IMR-90 (cell line): ENCODE results near the gene CEBPB. TPM values are rescaled to one million over a fixed set of nuclear protein-coding genes. Genes with fewer than 3 reads are reported as not detected.

Source experiments
- ATAC-seq: fragments of 200-7000 bp; cut with Tn5 transposase; 2 replicates; pipeline ENCODE4 v1.9.1; 2020; ENCODE audit warnings: low read depth, mild to moderate bottlenecking, moderate library complexity
- BruUV-seq: library from RNA; stranded (reverse); fragments of 400-500 nt; replicated peaks from 2 replicates; lab custom pipeline; 2021; lab: Mats Ljungman, UMichigan
- CTCF ChIA-PET: fragments of 300-600 bp; formaldehyde crosslinking; extraction: SDS; loops from one replicate; lab custom pipeline; 2021; ENCODE audit warnings: antibody characterized with exemption; lab: Yijun Ruan, JAX
- POLR2A ChIA-PET: fragments of 300-600 bp; sonication (Branson Sonifier 250); formaldehyde crosslinking; loops from one replicate; lab custom pipeline; 2022; ENCODE audit warnings: antibody characterized with exemption; ENCODE audit not compliant: unreplicated experiment; lab: Charles Lee
- DNase-seq: peaks from one replicate; pipeline ENCODE4 v3.0.0; 2013
- H2AFZ ChIP-seq: replicated peaks from 2 replicates; pipeline ENCODE3; 2013; ENCODE audit warnings: low read length, mild to moderate bottlenecking; ENCODE audit not compliant: poor library complexity
- H2AK5ac ChIP-seq: 2 replicates; pipeline ENCODE4 v1.6.1; 2013; ENCODE audit warnings: low read depth, low read length, inconsistent platforms
- H2AK9ac ChIP-seq: replicated peaks from 2 replicates; pipeline ENCODE3; 2013; ENCODE audit warnings: mild to moderate bottlenecking, low read depth, low read length, moderate library complexity; ENCODE audit not compliant: poor library complexity
- H2BK120ac ChIP-seq: 2 replicates; pipeline ENCODE4 v1.6.1; 2013; ENCODE audit warnings: low read depth, low read length, inconsistent platforms
- H2BK15ac ChIP-seq: 3 replicates; pipeline ENCODE4 v1.6.1; 2013; ENCODE audit warnings: low read depth, low read length, inconsistent platforms
- H2BK20ac ChIP-seq: 2 replicates; pipeline ENCODE4 v1.6.1; 2013; ENCODE audit warnings: low read depth, mild to moderate bottlenecking, inconsistent platforms, low read length, moderate library complexity
- H2BK5ac ChIP-seq: 2 replicates; pipeline ENCODE4 v1.6.1; 2013; ENCODE audit warnings: mild to moderate bottlenecking, low read depth, low read length, inconsistent platforms; ENCODE audit not compliant: poor library complexity, severe bottlenecking
- H3K14ac ChIP-seq: replicated peaks from 2 replicates; pipeline ENCODE4 v1.6.1; 2013; ENCODE audit warnings: low read depth, low read length, inconsistent platforms
- H3K18ac ChIP-seq: 2 replicates; pipeline ENCODE4 v1.6.1; 2013; ENCODE audit warnings: low read depth, low read length, control low read depth
- H3K23ac ChIP-seq: 2 replicates; pipeline ENCODE4 v1.6.1; 2013; ENCODE audit warnings: low read depth, low read length, inconsistent platforms
- H3K27ac ChIP-seq: 2 replicates; pipeline ENCODE4 v1.5.1; 2013; ENCODE audit warnings: mild to moderate bottlenecking, control low read depth, low read length; ENCODE audit not compliant: insufficient read depth
- H3K27me3 ChIP-seq: 2 replicates; pipeline ENCODE4 v1.6.1; 2013; ENCODE audit warnings: low read length; ENCODE audit not compliant: control insufficient read depth, insufficient read depth
- H3K36me3 ChIP-seq: 2 replicates; pipeline ENCODE4 v1.6.1; 2013; ENCODE audit warnings: low read length, mixed read lengths; ENCODE audit not compliant: control insufficient read depth, insufficient read depth
- H3K4ac ChIP-seq: 2 replicates; pipeline ENCODE4 v1.6.1; 2013; ENCODE audit warnings: low read depth, low read length, inconsistent platforms
- H3K4me1 ChIP-seq: 2 replicates; pipeline ENCODE4 v1.6.1; 2013; ENCODE audit warnings: low read length, mixed read lengths; ENCODE audit not compliant: control insufficient read depth, insufficient read depth
- H3K4me2 ChIP-seq: 2 replicates; pipeline ENCODE4 v1.6.1; 2013; ENCODE audit warnings: low read depth, mild to moderate bottlenecking, control low read depth, low read length, moderate library complexity
- H3K4me3 ChIP-seq: 2 replicates; pipeline ENCODE4 v1.5.1; 2013; ENCODE audit warnings: low read depth, mild to moderate bottlenecking, control low read depth, low read length, moderate library complexity; ENCODE audit not compliant: insufficient read depth
- H3K56ac ChIP-seq: 2 replicates; pipeline ENCODE4 v1.6.1; 2013; ENCODE audit warnings: low read length, inconsistent platforms; ENCODE audit not compliant: insufficient read depth; ENCODE audit errors: extremely low read depth
- H3K79me1 ChIP-seq, 2 experiments: 2 replicates each; pipeline ENCODE4 v1.6.1; 2013; ENCODE audit warnings: low read length in 2 of 2, inconsistent platforms in 1 of 2, low read depth in 1 of 2
- H3K9ac ChIP-seq: 2 replicates; pipeline ENCODE4 v1.6.1; 2013; ENCODE audit warnings: low read depth, low read length, control low read depth
- H3K9me1 ChIP-seq: 2 replicates; pipeline ENCODE4 v1.6.1; 2013; ENCODE audit warnings: low read length, inconsistent platforms; ENCODE audit not compliant: insufficient read depth
- H3K9me3 ChIP-seq: 2 replicates; pipeline ENCODE4 v1.6.1; 2013; ENCODE audit warnings: low read length; ENCODE audit not compliant: control insufficient read depth, insufficient read depth
- H4K20me1 ChIP-seq: 2 replicates; pipeline ENCODE4 v1.6.1; 2013; ENCODE audit warnings: low read length, inconsistent platforms; ENCODE audit not compliant: insufficient read depth
- H4K5ac ChIP-seq: 2 replicates; pipeline ENCODE4 v1.6.1; 2013; ENCODE audit warnings: mild to moderate bottlenecking, low read depth, low read length, control low read depth
- H4K8ac ChIP-seq, 2 experiments: 2 replicates each; pipeline ENCODE4 v1.6.1; 2013; ENCODE audit warnings: low read depth in 2 of 2, low read length in 2 of 2, control low read depth in 1 of 2, inconsistent platforms in 1 of 2
- H4K91ac ChIP-seq: 2 replicates; pipeline ENCODE4 v1.6.1; 2013; ENCODE audit warnings: low read depth, low read length, inconsistent platforms; ENCODE audit not compliant: insufficient read depth
- BHLHE40 ChIP-seq: fragments of 150-350 bp; IDR thresholded peaks from 2 replicates; pipeline ENCODE4 v1.6.1; 2016; ENCODE audit warnings: mild to moderate bottlenecking, low read depth, low read length
- CTCF ChIP-seq: conservative IDR thresholded peaks from 2 replicates; pipeline ENCODE4 v1.5.1; 2012; ENCODE audit warnings: mild to moderate bottlenecking, low read depth, low read length, improper control_type of control experiment
- ELK1 ChIP-seq: fragments of 150-350 bp; IDR thresholded peaks from 2 replicates; pipeline ENCODE4 v1.6.1; 2016; ENCODE audit warnings: low read depth, mild to moderate bottlenecking, low read length, moderate library complexity, borderline replicate concordance
- MAFK ChIP-seq: IDR thresholded peaks from 2 replicates; pipeline ENCODE4 v1.6.1; 2012; ENCODE audit warnings: low read depth, low read length, improper control_type of control experiment
- MXI1 ChIP-seq: IDR thresholded peaks from 2 replicates; pipeline ENCODE4 v1.6.1; 2012; ENCODE audit warnings: low read depth, mild to moderate bottlenecking, low read length, moderate library complexity, borderline replicate concordance
- NFE2L2 ChIP-seq: fragments of 150-350 bp; IDR thresholded peaks from 2 replicates; pipeline ENCODE4 v1.6.1; 2016; ENCODE audit warnings: low read depth, mild to moderate bottlenecking, low read length
- POLR2A ChIP-seq: IDR thresholded peaks from 2 replicates; pipeline ENCODE4 v1.6.1; 2012; ENCODE audit warnings: mild to moderate bottlenecking, low read depth, low read length
- USF2 ChIP-seq: fragments of 150-350 bp; IDR thresholded peaks from 2 replicates; pipeline ENCODE4 v1.6.1; 2017; ENCODE audit warnings: mild to moderate bottlenecking, antibody characterized with exemption, low read length, low read depth
- WGBS, 2 experiments: methylation state at CpG; one replicate each; pipeline versions ENCODE4 v1.1.5 to v1.1.7; 2013; ENCODE audit warnings: missing lambda C conversion rate in 2 of 2; ENCODE audit not compliant: insufficient read length in 1 of 2; ENCODE audit errors: extremely low coverage in 2 of 2; 5-methylcytosine and 5-hydroxymethylcytosine counted together
- dilution Hi-C: fragments of 300-500 bp; cut with HindIII; formaldehyde crosslinking; loops from one replicate; pipeline ENCODE4 v1.14.3; 2018; ENCODE audit warnings: low sequenced_read_pairs; ENCODE audit not compliant: unreplicated experiment
- in situ Hi-C: fragments of 300-500 bp; cut with MboI; formaldehyde crosslinking; loops from 3 replicates; pipeline ENCODE4 v1.14.3; 2019; ENCODE audit warnings: low sequenced_read_pairs, inconsistent platforms, mixed read lengths
- intact Hi-C: fragments of 100-400 bp; cut with micrococcal nuclease; formaldehyde crosslinking; loops from 2 replicates; pipeline ENCODE4 v1.10.0; 2022
- polyA plus RNA-seq, 3 experiments: library from polyadenylated mRNA; depleted of rRNA; stranded (reverse); fragments of >200 nt; gene quantifications; 2 replicates each; pipeline ENCODE4 v1.2.3, GENCODE V29; 2012; ENCODE audit warnings: low replicate concordance in 1 of 3
- total RNA-seq: library from RNA; depleted of rRNA; stranded (reverse); fragments of >200 nt; gene quantifications from 2 replicates; pipeline ENCODE4 v1.2.3, GENCODE V29; 2012

CEBPB gene
- total and polyA plus RNA-seq, 2 of the 4 experiments (the other 2 are of a cell fraction): 3.4 to 17.4 TPM

GRCh38 chr20:50163570-50164317 is 26.9 kb upstream of the CEBPB start (continued):
- TF ChIP-seq BHLHE40: no peak
- TF ChIP-seq POLR2A: no peak

GRCh38 chr20:50165684-50166554 is 24.7 kb upstream of the CEBPB start:
- H2BK15ac ChIP-seq: peak overlapping the region; percentile 92; the same call in 2 of the 3 replicates
- H4K8ac ChIP-seq: peak overlapping the region; percentile 41 to 96
- H2AK5ac ChIP-seq: peak overlapping the region; percentile 82
- peak overlapping the region; percentile 45 for H3K4me3 ChIP-seq
- in situ Hi-C loops (no loop called here), intact Hi-C loops (loop anchor here (1.0 to 5.0 kb wide), 3 partner anchors 13 to 79 kb away; partner anchors contain the start of gene PEDS1), dilution Hi-C loops (no loop called here)
- H3K56ac ChIP-seq: peak overlapping the region; percentile 97
- H2AFZ ChIP-seq: peak overlapping the region; percentile 92
- peak overlapping the region; percentile 95 for H2AK9ac ChIP-seq
- peak overlapping the region; percentile 96 for H4K91ac ChIP-seq
- peak overlapping the region; percentile 80 for H4K5ac ChIP-seq
- H3K9me1 ChIP-seq: peaks cover 16% of the 10 kb centered on the region; the same call in 1 of the 2 replicates
- peaks cover 0 to 23% of the 10 kb centered on the region in 2 experiments; a peak in 1 of 4 replicates for H3K79me1 ChIP-seq
- DNase-seq: peak; percentile 100
- H3K27ac ChIP-seq: peak overlapping the region; percentile 94
- peak overlapping the region; percentile 98 for H2BK20ac ChIP-seq
- POLR2A ChIA-PET: interaction anchor here (0.6 to 1.1 kb wide), 4 partner anchors 22 to 207 kb away, joined by 3 to 6 read pairs (median 4); no protein-coding TSS in a partner anchor
- H2BK5ac ChIP-seq: peak overlapping the region; percentile 98
- peak overlapping the region; percentile 89 for H3K18ac ChIP-seq
- ATAC-seq: peak; percentile 89
- peak overlapping the region; percentile 84 for H3K9ac ChIP-seq
- H3K4ac ChIP-seq: peak overlapping the region; percentile 97
- H3K9me3 ChIP-seq: no peaks in the 10 kb centered on the region
- peak overlapping the region; percentile 98 for H3K14ac ChIP-seq
- peaks cover 8% of the 10 kb centered on the region for H3K4me1 ChIP-seq
- H2BK120ac ChIP-seq: peak overlapping the region; percentile 98
- H3K27me3 ChIP-seq: no peaks in the 10 kb centered on the region
- BruUV-seq: no TSS peak
- peak overlapping the region; percentile 84 for H3K4me2 ChIP-seq
- WGBS, 2 experiments: 3% methylated on average over 6 of the region's 20 CpGs; no CpG with 5 or more reads in 1 of the 2 experiments
- no peaks in the 10 kb centered on the region for H3K36me3 ChIP-seq
- peak overlapping the region; percentile 97 for H3K23ac ChIP-seq
- CTCF ChIA-PET: interaction anchor here (0.6 to 1.5 kb wide), 3 partner anchors 45 to 249 kb away, joined by 3 to 7 read pairs (median 5); no protein-coding TSS in a partner anchor
- no peaks in the 10 kb centered on the region for H4K20me1 ChIP-seq
- TF ChIP-seq CTCF: no peak
- no peak for TF ChIP-seq USF2
- TF ChIP-seq ELK1: no peak
- peak; percentile 87 for TF ChIP-seq POLR2A
- peak; percentile 67; the same call in 1 of the 2 replicates for TF ChIP-seq MAFK
- TF ChIP-seq NFE2L2: peak; percentile 92
- TF ChIP-seq MXI1: peak; percentile 72
